ENCODE measurements around the gene WBP2. TPM values are rescaled to one million over a fixed set of nuclear protein-coding genes. Genes with fewer than 3 reads are reported as not detected.
A peak's percentile ranks its signal among the peaks of the same experiment; 100 is the strongest.

The WBP2 gene
- total RNA-seq (17.3 TPM), polyA plus RNA-seq (96.9 TPM)
- long read RNA-seq, donor 1, partial matches to known transcripts = 0 of 2 reads
- long read RNA-seq, donor 1, other reads (novel, unspliced or antisense) = 0 of 2 reads
- long read RNA-seq, donor 2 = 0 reads
- long read RNA-seq, donor 3, transcript WBP2-201 (8 exons, 1,944 nt) = major isoform, 12 of 21 reads
- long read RNA-seq, donor 3, partial matches to known transcripts = 7 of 21 reads
- long read RNA-seq, donor 3, other reads (novel, unspliced or antisense) = 0 of 21 reads
- long read RNA-seq, donor 4, partial matches to known transcripts = 0 of 7 reads
- long read RNA-seq, donor 4, other reads (novel, unspliced or antisense) = 0 of 7 reads
- long read RNA-seq, donor 5, transcript WBP2-201 (8 exons, 1,944 nt) = major isoform, 19 of 45 reads
- long read RNA-seq, donor 5, transcript WBP2-209 (4 exons, 747 nt) = minor isoform, 5 of 45 reads
- long read RNA-seq, donor 5, partial matches to known transcripts = 20 of 45 reads
- long read RNA-seq, donor 5, other reads (novel, unspliced or antisense) = 0 of 45 reads
- long read RNA-seq, donor 6, transcript WBP2-209 (4 exons, 747 nt) = minor isoform, 5 of 21 reads
- long read RNA-seq, donor 6, transcript WBP2-201 (8 exons, 1,944 nt) = major isoform, 16 of 21 reads
- long read RNA-seq, donor 6, partial matches to known transcripts = 0 of 21 reads
- long read RNA-seq, donor 6, other reads (novel, unspliced or antisense) = 0 of 21 reads
- long read RNA-seq, donor 7, transcript WBP2-201 (8 exons, 1,944 nt) = major isoform, 24 of 30 reads
- long read RNA-seq, donor 7, partial matches to known transcripts = 0 of 30 reads
- long read RNA-seq, donor 7, other reads (novel, unspliced or antisense) = 0 of 30 reads
- long read RNA-seq, donor 8, transcript WBP2-201 (8 exons, 1,944 nt) = major isoform, 6 of 6 reads
- long read RNA-seq, donor 8, partial matches to known transcripts = 0 of 6 reads
- long read RNA-seq, donor 8, other reads (novel, unspliced or antisense) = 0 of 6 reads
- long read RNA-seq, donor 9, transcript WBP2-201 (8 exons, 1,944 nt) = major isoform, 10 of 16 reads
- long read RNA-seq, donor 9, partial matches to known transcripts = 6 of 16 reads
- long read RNA-seq, donor 9, other reads (novel, unspliced or antisense) = 0 of 16 reads
- long read RNA-seq, donor 10, transcript WBP2-201 (8 exons, 1,944 nt) = major isoform, 11 of 24 reads
- long read RNA-seq, donor 10, partial matches to known transcripts = 8 of 24 reads
- long read RNA-seq, donor 10, other reads (novel, unspliced or antisense) = 0 of 24 reads

DNA sequence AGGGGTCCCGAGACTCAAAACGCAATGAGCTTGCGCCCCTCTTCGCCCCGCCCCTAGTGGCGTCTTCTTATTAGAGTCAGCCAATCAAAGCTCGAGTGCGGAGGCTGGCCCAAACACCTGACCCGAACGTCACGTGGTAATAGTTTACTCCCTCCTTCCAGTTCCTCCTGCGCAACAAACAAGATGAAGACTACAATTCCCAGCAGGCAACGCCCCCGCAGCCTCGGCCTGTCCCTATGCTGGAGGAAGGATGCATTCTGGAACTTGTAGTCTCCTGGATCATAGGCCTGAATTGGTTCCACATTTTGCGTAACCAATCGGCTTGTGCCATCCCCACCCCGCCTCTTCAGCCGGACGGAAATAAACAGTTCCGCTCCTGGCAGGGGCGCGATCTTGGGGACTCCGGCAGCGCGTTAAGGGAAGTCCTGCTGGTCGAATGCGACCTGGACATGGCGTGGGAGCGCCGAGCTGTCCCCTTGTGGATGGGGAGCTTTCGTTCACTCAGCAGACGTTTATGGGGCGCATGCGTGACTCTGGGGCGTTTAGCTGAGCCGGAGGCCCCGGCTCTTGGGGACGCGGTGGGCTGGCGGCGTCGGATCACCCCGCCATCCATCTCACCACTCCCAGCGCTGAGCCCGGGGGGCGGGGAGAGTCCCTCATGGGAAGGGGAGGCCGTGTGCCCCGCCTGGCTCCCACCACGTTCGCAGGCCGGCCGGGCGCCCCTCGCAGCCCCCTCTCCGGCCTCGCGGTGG lies at the start of gene WBP2:
WBP2 (minus strand) TSS at position 26 of the 752 bp plus-strand sequence. CDS start 38 bp downstream, outside the sequence.
- H3K27ac ChIP-seq (ENCODE audit: low read depth in 1 of 2, low read length in 1 of 2) = peak within 1 kb of the TSS; percentile 94 to 95
- H3K4me3 ChIP-seq (ENCODE audit: low read length in 2 of 2) = peak within 1 kb of the TSS; percentile 75 to 91
- no peaks in the 10 kb centered on the region for H3K27me3 ChIP-seq (ENCODE audit: control insufficient read depth in 2 of 2, insufficient read depth in 1 of 2, low read length in 1 of 2)
- H3K4me1 ChIP-seq (ENCODE audit: control insufficient read depth in 2 of 2, insufficient read depth in 2 of 2, low read length in 2 of 2) = peaks cover 15 to 25% of the 10 kb centered on the region in 2 donors
- peak; percentile 98 to 100 (median 99) for DNase-seq (ENCODE audit: low read depth in 6 of 9, low spot score in 9 of 9)
- peaks cover 0 to 4% of the 10 kb centered on the region in 2 donors for H3K9me3 ChIP-seq (ENCODE audit: control insufficient read depth in 2 of 2, insufficient read depth in 1 of 2, low read length in 1 of 2)
- under 1% methylated on average over 58 of the region's 58 CpGs for WGBS
- peaks cover 11 to 16% of the 10 kb centered on the region in 2 donors for H3K36me3 ChIP-seq (ENCODE audit: control insufficient read depth in 2 of 2, insufficient read depth in 2 of 2, low read length in 1 of 2)

- WGBS = 98% methylated on average over 6 of the region's 6 CpGs
- no peaks in the 10 kb centered on the region for H3K27me3 ChIP-seq (ENCODE audit: control insufficient read depth in 2 of 2, insufficient read depth in 1 of 2, low read length in 1 of 2)
- no peak overlapping the region for H3K27ac ChIP-seq (ENCODE audit: low read depth in 1 of 2, low read length in 1 of 2)
- no peak overlapping the region for H3K4me3 ChIP-seq (ENCODE audit: low read length in 2 of 2)
- H3K9me3 ChIP-seq (ENCODE audit: control insufficient read depth in 2 of 2, insufficient read depth in 1 of 2, low read length in 1 of 2) = no peaks in the 10 kb centered on the region
- no peak for DNase-seq (ENCODE audit: low read depth in 6 of 9, low spot score in 9 of 9)
- H3K4me1 ChIP-seq (ENCODE audit: control insufficient read depth in 2 of 2, insufficient read depth in 2 of 2, low read length in 2 of 2) = peaks cover 7 to 22% of the 10 kb centered on the region in 2 donors
- peaks cover 41 to 43% of the 10 kb centered on the region in 2 donors for H3K36me3 ChIP-seq (ENCODE audit: control insufficient read depth in 2 of 2, insufficient read depth in 2 of 2, low read length in 1 of 2)
Observed at GRCh38 chr17:75902406-75902805, 47.3 kb upstream of the WBP2 start.

DNA sequence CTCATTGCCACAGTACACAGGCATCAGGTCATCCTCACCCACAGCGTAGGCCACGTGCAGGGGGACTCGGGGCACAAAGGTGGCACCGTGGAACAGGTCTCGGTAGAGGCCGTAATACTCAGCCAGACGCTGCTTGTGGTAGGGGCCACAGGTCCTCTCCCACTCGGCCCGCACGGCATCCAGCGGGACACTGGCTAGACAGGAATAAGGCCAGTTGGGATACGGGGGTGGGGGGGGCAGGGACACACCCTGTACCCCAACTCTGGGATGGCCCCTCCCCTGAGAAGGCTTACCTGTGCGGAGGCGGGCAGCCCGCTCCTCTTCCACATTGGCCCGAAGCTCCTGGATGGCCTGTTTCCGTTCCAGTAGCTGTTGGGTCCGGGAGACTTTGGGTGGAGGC lies 46.6 kb upstream of the WBP2 start:
- H3K36me3 ChIP-seq (ENCODE audit: control insufficient read depth in 2 of 2, insufficient read depth in 2 of 2, low read length in 1 of 2) = peaks cover 41 to 43% of the 10 kb centered on the region in 2 donors

GRCh38 chr17:75900691-75901533 lies 45.8 kb upstream of the WBP2 start:
- H3K9me3 ChIP-seq (ENCODE audit: control insufficient read depth in 2 of 2, insufficient read depth in 1 of 2, low read length in 1 of 2) = no peaks in the 10 kb centered on the region
- H3K4me3 ChIP-seq (ENCODE audit: low read length in 2 of 2) = no peak overlapping the region
- 97% methylated on average over 13 of the region's 13 CpGs for WGBS
- no peak overlapping the region for H3K27ac ChIP-seq (ENCODE audit: low read depth in 1 of 2, low read length in 1 of 2)
- peaks cover 7 to 22% of the 10 kb centered on the region in 2 donors for H3K4me1 ChIP-seq (ENCODE audit: control insufficient read depth in 2 of 2, insufficient read depth in 2 of 2, low read length in 2 of 2)
- peaks cover 41 to 43% of the 10 kb centered on the region in 2 donors for H3K36me3 ChIP-seq (ENCODE audit: control insufficient read depth in 2 of 2, insufficient read depth in 2 of 2, low read length in 1 of 2)
- no peak for DNase-seq (ENCODE audit: low read depth in 6 of 9, low spot score in 9 of 9)
- no peaks in the 10 kb centered on the region for H3K27me3 ChIP-seq (ENCODE audit: control insufficient read depth in 2 of 2, insufficient read depth in 1 of 2, low read length in 1 of 2)

More for the DNA sequence above, 46.6 kb upstream of the WBP2 start:
- no peaks in the 10 kb centered on the region for H3K27me3 ChIP-seq (ENCODE audit: control insufficient read depth in 2 of 2, insufficient read depth in 1 of 2, low read length in 1 of 2)
- H3K4me3 ChIP-seq (ENCODE audit: low read length in 2 of 2) = no peak overlapping the region
- 97% methylated on average over 18 of the region's 18 CpGs for WGBS
- no peak overlapping the region for H3K27ac ChIP-seq (ENCODE audit: low read depth in 1 of 2, low read length in 1 of 2)
- H3K9me3 ChIP-seq (ENCODE audit: control insufficient read depth in 2 of 2, insufficient read depth in 1 of 2, low read length in 1 of 2) = no peaks in the 10 kb centered on the region
- DNase-seq (ENCODE audit: low read depth in 6 of 9, low spot score in 9 of 9) = no peak
- peaks cover 7 to 27% of the 10 kb centered on the region in 2 donors for H3K4me1 ChIP-seq (ENCODE audit: control insufficient read depth in 2 of 2, insufficient read depth in 2 of 2, low read length in 2 of 2)

DNA sequence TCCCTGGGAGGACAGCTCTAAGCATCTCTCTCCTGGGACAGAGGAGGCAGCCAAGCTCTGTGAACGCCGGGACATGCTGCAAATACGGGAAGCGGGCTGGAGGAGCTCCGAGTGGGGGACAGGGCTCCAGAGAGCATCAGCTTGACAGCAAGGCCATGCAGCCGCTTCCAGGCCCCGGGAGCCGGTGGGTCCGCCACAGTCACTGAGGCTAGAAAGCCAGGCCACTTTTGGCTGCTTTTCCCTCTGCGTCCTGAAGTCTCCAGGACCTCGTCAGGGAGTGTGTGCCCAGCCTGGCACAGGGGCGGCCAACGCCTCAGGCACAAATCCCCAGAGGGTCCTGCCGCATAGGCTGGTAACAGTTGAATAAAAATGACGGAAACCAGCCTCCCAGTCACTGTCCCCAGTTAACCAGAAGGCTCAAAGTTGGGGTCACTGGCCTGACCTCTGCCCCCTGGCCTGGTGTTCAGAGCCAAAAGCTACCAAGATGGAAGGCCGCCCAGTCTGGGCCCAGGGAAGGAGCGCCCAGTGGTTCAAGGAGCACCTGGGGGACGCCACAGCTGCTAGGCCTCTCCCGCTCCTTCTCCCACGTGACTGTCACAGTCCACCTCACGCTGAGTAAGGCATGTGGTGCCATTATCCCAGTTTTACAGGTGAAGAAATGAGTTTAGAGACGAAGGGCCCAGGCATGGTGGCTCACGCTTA lies 44.8 kb upstream of the WBP2 start:
- Histone ChIP-seq H3K36me3 (ENCODE audit: control insufficient read depth in 2 of 2, insufficient read depth in 2 of 2, low read length in 1 of 2) (peaks cover 41 to 43% of the 10 kb centered on the region in 2 donors), H3K4me3 (ENCODE audit: low read length in 2 of 2) (no peak overlapping the region), H3K27ac (ENCODE audit: low read depth in 1 of 2, low read length in 1 of 2) (no peak overlapping the region), H3K9me3 (ENCODE audit: control insufficient read depth in 2 of 2, insufficient read depth in 1 of 2, low read length in 1 of 2) (no peaks in the 10 kb centered on the region), H3K27me3 (ENCODE audit: control insufficient read depth in 2 of 2, insufficient read depth in 1 of 2, low read length in 1 of 2) (no peaks in the 10 kb centered on the region), H3K4me1 (ENCODE audit: control insufficient read depth in 2 of 2, insufficient read depth in 2 of 2, low read length in 2 of 2) (peaks cover 13 to 23% of the 10 kb centered on the region in 2 donors)
- WGBS = 94% methylated on average over 23 of the region's 23 CpGs
- DNase-seq (ENCODE audit: low read depth in 6 of 9, low spot score in 9 of 9) = no peak

- WGBS = 98% methylated on average over 13 of the region's 13 CpGs
- H3K27ac ChIP-seq (ENCODE audit: low read depth in 1 of 2, low read length in 1 of 2) = no peak overlapping the region
- H3K4me1 ChIP-seq (ENCODE audit: control insufficient read depth in 2 of 2, insufficient read depth in 2 of 2, low read length in 2 of 2) = peaks cover 13 to 25% of the 10 kb centered on the region in 2 donors
- no peak overlapping the region for H3K4me3 ChIP-seq (ENCODE audit: low read length in 2 of 2)
- H3K9me3 ChIP-seq (ENCODE audit: control insufficient read depth in 2 of 2, insufficient read depth in 1 of 2, low read length in 1 of 2) = no peaks in the 10 kb centered on the region
- peaks cover 41 to 43% of the 10 kb centered on the region in 2 donors for H3K36me3 ChIP-seq (ENCODE audit: control insufficient read depth in 2 of 2, insufficient read depth in 2 of 2, low read length in 1 of 2)
- no peak for DNase-seq (ENCODE audit: low read depth in 6 of 9, low spot score in 9 of 9)
- H3K27me3 ChIP-seq (ENCODE audit: control insufficient read depth in 2 of 2, insufficient read depth in 1 of 2, low read length in 1 of 2) = no peaks in the 10 kb centered on the region
Observed at GRCh38 chr17:75899353-75899752, 44.2 kb upstream of the WBP2 start.

DNA sequence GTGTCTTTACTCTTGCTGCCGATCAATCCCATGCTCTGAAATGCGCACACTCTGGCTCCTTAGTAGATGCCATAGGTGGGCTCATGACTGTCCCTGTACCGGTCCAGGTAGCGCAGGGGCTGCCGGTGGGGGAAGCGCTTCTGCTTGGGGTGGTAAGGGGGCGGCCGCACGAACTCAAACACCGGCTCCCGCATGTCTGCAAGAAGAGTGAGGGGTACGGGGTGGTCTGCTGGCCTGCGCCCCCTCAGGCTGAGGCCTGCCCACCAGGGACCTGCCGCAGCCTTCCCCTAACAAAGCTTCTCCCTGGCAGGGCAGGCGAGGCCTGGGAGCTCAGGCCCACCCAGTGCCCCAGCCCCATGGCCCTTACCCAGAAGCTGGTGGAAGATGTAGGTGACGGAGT lies 43.7 kb upstream of the WBP2 start:
- Histone ChIP-seq H3K27ac (ENCODE audit: low read depth in 1 of 2, low read length in 1 of 2) (no peak overlapping the region), H3K4me3 (ENCODE audit: low read length in 2 of 2) (no peak overlapping the region), H3K9me3 (ENCODE audit: control insufficient read depth in 2 of 2, insufficient read depth in 1 of 2, low read length in 1 of 2) (no peaks in the 10 kb centered on the region), H3K27me3 (ENCODE audit: control insufficient read depth in 2 of 2, insufficient read depth in 1 of 2, low read length in 1 of 2) (no peaks in the 10 kb centered on the region), H3K4me1 (ENCODE audit: control insufficient read depth in 2 of 2, insufficient read depth in 2 of 2, low read length in 2 of 2) (peaks cover 9 to 20% of the 10 kb centered on the region in 2 donors), H3K36me3 (ENCODE audit: control insufficient read depth in 2 of 2, insufficient read depth in 2 of 2, low read length in 1 of 2) (peaks cover 41 to 43% of the 10 kb centered on the region in 2 donors)
- DNase-seq (ENCODE audit: low read depth in 6 of 9, low spot score in 9 of 9) = no peak
- 98% methylated on average over 16 of the region's 16 CpGs for WGBS
